GM12801 (cell line): Measurements from ENCODE around the gene MTG1.

Experiments
- TF ChIP-seq, protein P1 (sequence below): IDR thresholded peaks from one replicate; pipeline ENCODE4 v1.5.1; 2011; ENCODE audit warnings: control low read depth; ENCODE audit not compliant: insufficient read length; ENCODE audit errors: extremely low read depth

The MTG1 gene

DNA sequence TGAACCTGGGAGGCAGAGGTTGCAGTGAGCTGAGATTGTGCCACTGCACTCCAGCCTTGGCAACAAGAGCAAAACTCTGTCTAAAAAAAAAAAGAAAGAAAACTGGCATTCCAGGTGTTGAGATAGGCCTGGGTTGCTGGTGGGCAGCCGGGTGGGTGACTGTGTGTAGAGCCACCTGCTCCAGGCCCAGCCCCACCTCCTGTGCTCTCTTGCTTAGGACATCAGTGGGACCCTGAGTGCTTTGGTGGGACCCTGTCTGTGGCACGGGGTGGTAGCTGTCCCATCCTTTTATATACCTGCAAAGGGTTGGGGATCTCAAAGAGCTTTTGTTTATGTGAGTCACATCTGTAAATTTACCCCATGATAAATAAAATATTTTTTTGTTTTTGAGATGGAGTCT is 8.7 kb upstream of the MTG1 start:
- TF ChIP-seq, protein P1, sequence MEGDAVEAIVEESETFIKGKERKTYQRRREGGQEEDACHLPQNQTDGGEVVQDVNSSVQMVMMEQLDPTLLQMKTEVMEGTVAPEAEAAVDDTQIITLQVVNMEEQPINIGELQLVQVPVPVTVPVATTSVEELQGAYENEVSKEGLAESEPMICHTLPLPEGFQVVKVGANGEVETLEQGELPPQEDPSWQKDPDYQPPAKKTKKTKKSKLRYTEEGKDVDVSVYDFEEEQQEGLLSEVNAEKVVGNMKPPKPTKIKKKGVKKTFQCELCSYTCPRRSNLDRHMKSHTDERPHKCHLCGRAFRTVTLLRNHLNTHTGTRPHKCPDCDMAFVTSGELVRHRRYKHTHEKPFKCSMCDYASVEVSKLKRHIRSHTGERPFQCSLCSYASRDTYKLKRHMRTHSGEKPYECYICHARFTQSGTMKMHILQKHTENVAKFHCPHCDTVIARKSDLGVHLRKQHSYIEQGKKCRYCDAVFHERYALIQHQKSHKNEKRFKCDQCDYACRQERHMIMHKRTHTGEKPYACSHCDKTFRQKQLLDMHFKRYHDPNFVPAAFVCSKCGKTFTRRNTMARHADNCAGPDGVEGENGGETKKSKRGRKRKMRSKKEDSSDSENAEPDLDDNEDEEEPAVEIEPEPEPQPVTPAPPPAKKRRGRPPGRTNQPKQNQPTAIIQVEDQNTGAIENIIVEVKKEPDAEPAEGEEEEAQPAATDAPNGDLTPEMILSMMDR = no peak

GRCh38 chr10:133388236-133388972 is 5.6 kb upstream of the MTG1 start:
- TF ChIP-seq, protein P1 = no peak

DNA sequence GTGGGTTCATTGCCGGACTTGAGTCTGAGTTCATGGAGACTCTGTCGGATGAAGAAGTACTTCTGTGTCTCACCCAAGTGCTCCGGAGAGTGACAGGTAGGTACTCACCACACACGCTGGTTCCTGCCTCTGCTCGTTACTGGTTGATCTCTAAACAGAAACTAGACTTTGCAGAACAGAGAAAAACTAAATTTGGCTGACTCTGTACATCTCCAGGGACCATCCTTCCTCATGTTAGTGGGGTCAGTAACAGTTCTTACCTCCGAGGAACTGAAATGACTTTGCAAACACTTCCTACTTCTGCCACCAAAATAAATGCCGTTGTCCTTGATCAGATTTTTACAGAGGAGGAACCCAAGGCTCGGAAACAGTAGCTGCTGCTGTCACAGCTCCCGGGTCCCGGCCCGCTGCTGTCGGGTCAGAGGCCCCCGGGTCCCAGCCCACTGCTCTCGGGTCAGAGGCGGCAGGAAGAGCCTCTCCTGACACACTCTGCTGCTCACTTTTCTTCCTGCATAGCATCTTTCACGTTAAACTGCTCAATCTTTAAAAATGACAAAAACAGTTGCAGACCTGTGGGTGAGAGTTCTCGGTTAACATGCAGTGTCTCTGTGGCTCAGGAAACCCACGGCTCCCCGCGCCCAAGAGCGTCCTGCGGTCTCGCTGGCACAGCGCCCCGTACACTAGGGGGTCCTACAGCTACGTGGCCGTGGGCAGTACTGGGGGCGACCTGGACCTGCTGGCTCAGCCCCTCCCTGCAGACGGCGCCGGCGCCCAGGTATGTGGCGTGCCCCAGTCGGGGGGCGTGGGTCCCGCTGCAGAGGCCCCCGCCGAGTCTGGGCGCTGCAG is 4.8 kb upstream of the MTG1 start:
- TF ChIP-seq, protein P1 = no peak

GRCh38 chr10:133390597-133391248 is 3.2 kb upstream of the MTG1 start:
- TF ChIP-seq, protein P1 = no peak

GRCh38 chr10:133391249-133391635 is 2.7 kb upstream of the MTG1 start:
- TF ChIP-seq, protein P1 = no peak

GRCh38 chr10:133391761-133392518 is 2.0 kb upstream of the MTG1 start:
- TF ChIP-seq, protein P1 = no peak
